GM18505 (cell line): Measurements from ENCODE around the gene USP21.

Source experiments
- ATAC-seq: cut with Tn5 transposase; IDR thresholded peaks from one replicate; pipeline ENCODE4 v1.9.1; 2021; ENCODE audit not compliant: unreplicated experiment
- POLR2A ChIP-seq: IDR thresholded peaks from 4 replicates; pipeline ENCODE4 v1.6.1; 2011; ENCODE audit warnings: borderline replicate concordance; ENCODE audit not compliant: insufficient read depth, insufficient read length; ENCODE audit errors: extremely low read depth

USP21 gene

DNA sequence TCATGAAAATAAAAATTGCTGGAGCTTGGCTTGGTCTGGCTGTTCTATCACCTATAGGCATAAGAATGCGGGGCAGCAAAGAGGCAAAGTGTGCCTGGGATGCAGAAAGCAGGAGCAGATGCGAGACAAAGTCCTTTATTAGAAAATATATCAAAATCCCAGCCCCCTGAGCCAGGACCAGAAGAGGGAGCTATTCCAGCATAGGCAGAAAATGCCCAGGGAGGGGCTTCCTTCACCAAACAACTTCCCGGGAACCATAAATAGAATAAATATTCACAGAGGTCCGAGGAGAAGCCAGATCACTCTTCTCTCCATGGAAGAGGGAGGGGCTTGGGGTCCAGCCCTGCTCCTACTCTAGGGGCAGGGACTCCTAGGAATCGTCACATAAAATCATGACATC lies 11.9 kb downstream of the USP21 start:
- TF ChIP-seq POLR2A, result no peak
- ATAC-seq, result no peak

DNA sequence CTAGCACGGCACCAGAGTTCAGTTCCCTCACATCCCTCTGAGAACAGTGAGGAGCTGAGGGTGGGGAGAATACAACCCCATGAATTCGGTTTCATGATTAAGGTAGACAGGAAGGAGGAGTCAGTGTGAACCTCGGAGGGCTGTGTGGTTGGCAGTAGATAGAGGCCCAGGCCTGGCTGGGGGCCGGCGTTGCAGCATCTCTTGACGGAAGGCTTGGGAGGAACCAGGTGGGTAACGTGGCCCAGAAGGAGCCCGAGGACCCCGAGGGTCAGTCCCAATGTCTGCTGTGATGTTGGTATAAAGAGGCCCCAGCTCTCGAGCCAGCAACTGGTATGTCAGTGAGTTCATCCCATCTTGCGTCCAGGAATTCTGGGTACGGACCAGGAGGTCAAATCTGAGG lies 12.4 kb downstream of the USP21 start:
- TF ChIP-seq POLR2A, result no peak
- no peak for ATAC-seq

DNA sequence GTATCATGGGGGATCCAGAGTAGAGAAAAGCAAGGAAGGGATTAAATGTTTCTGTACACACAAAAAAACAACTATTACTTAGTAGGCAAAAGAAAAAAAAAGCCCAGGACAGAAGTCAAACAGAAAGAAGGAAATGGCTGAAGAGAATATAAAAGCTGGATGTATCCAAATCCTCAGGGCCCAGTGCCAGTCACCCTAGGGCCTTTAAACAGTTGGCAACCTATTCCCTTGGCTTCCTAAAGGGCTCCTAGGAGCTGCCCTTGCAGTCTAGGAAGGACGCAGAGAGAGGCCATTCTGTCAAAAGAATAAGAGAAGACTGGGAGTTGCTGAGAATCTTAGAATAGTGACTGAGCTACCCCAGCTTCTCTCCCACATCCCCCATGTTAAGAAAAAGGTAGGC lies 13.0 kb downstream of the USP21 start:
- TF ChIP-seq POLR2A, result no peak
- no peak for ATAC-seq

DNA sequence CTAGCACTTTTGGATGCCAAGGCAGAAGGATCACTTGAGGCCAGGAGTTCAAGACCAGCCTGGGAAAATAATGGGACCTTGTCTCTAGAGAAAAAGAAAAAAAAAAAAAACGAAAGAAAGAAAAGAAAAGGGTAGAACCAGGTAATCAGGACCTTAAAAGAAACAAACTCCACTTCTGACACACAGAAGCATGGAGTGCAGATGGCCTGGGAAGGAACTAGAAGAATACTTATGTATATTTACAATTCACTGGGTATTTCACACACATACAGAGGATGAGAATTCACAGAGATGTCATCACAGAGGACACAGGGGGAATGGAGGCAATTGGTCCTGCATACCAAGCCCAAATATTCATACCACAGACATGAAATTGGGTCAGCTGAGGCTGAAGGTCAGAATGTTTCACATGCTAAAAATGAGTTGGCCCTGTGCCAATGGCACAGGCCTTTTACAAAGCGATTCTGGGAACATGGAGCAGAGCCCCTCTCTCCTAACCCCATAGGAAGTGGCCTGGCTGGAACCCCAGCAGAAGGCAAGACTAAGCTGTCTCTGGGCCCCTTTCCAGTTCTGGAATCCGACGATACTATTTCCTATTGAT lies 13.6 kb downstream of the USP21 start:
- TF ChIP-seq POLR2A, result no peak
- no peak for ATAC-seq

DNA sequence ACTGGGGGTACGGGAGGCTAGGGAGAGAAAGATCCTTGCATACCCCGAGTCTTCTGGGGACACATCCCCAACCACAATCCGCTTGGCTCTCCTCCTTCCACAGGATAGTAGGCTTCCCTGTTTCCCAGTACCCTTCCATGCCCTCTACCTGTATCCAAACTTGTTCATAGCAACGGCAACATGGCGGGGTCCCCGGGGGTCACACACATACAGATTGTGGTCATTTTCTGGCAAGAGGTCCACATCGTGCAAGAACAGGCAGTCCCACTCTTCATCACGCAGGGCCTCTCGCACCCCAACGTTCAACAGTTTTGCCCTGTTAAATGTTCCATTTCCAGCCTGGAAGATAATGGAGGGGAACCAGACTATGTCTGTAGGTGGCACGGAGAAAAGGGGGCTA lies 14.4 kb downstream of the USP21 start:
- no peak for TF ChIP-seq POLR2A
- ATAC-seq, result no peak

DNA sequence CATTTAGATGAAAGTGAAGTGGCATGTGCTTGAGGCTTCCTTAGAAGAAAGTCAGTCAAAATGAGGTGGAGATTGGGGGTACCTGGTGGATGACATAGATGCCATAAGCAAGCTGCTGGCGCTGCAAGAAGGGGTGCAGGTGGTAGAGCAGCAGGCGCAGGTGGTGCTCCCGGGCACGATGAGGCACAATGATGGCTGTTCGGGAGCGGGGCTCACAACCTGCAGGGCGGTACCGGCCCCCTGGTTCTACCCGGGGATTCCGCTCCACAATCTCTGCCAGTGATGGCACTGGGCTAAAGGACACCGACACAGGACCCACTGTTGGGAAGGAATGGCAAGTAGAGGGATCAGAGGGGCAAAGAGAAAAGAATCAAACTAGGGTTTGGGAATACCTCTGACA lies 15.6 kb downstream of the USP21 start:
- no peak for TF ChIP-seq POLR2A
- ATAC-seq, result no peak

DNA sequence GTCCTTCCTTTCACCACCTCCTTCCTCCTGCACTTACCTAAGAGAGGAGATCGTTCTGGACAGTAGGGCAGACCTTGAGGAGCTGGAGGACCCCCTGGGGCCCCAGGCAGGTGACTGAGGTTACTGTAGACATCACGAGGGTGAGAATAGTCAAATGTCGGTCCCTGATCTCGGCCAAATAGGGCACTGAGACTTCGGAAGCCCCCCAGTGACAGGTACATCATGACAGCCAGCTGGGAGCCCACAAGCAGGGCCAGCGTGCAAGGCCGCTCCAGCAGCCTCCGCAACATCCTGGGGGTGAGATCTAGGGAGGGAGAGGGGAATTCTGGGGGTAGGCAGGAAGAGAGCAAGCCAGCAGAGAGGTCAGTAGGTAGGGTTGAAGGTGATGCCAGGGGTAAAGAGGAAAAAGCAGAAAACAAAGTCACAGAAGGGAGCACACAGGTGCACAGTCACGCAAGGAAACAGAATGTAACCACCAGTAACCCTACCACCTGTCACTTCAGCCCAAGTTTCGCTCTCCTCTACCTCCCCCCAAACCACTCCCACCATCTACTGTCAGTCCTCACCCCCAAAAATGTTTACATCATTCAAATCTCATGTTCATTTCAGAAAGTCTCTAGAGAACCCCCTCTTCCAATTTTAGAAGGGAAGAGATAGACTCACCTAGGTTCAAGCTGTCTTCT lies 16.6 kb downstream of the USP21 start:
- no peak for TF ChIP-seq POLR2A
- no peak for ATAC-seq

DNA sequence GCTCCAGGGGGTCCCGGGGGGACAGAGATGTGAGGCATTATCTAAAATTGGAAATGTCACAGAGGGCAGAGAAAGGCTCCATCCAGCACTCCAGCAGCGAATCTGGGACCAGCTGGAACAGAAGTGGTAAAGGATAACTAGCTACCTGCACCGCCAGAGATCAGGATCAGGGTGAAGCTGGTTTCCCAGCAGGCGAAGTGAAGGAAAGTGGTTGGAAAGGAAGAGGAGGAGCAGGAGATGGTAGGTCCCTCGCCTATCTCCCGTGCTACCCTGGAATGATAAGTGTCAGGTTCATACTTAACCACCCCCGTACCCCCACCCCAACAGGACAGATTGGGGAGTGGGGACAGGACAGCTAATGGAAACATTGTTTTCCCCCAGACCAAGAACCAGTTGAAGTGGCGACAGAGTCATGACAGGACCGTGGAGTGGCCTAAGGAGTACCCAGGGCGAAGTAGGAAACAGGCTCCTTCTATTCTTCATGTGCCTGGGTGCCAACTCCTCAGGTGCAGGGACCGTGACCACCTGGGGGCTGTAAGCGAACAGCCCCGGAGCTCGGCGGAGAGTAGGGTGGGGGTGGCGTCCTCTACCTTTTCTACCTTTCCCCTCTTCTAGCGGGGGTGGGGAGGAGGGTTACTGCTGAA lies 17.3 kb downstream of the USP21 start:
- TF ChIP-seq POLR2A, result no peak
- no peak for ATAC-seq

DNA sequence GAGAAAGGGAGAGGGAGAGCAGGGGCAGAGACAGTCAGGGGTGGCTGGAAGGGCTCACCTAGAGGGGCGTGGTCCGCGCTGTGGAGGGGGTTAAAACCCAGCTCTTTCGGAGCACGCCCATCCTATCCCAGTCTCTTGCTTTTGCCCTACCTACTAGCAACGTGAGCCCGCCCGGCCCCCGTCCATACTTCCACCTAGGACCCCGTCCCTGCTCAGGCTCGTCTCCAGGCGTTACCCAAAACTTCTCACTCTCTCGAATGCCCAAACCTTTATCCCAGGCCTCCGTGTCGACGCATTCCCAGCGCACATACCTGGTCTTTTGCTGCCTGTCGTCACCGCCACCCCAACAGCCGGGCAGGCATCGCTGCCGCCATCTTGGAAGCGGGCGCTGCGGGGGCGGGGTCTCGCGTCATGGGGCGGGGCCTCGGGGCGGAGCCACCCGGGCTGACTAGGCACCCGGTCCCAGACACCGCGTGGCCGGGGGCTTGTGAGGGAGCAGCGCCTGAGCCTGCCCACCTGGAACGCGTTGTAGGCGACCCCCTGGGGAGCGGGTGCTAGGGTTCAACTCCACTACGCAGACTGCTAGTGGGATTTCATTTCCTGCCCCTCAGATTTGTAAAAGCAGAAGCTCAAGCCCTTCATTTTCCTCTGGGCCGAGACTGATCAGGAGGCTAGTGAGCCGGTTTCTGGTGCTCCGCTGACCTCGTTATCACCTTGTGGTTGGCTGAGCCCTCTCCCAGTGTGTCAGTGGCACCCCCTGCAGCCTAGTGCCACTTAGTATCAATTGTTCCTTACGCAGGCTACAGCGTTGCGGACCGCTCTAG lies 18.0 kb downstream of the USP21 start, which contains the start of gene B4GALT3:
Gene B4GALT3 (minus strand): TSS at position 396 of the 824 bp plus-strand sequence. CDS start 1,447 bp downstream, outside the sequence.
- peak; percentile 83 for ATAC-seq
- peak; percentile 89 for TF ChIP-seq POLR2A

DNA sequence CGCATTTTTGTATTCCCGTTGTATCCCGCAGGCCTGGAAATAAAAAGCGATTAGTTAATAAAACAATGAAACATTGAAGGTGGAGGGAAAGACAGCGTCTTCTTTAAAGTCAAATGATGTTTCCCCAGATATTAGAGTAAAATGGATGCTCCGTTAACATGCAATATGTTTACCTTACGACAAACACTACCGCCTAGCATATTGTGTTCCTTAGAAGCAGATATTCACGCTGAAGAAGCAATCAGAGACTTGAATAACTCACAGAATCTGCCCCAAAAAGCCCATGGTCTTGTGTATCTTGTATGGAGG lies 18.6 kb downstream of the USP21 start:
- TF ChIP-seq POLR2A, result no peak
- no peak for ATAC-seq

DNA sequence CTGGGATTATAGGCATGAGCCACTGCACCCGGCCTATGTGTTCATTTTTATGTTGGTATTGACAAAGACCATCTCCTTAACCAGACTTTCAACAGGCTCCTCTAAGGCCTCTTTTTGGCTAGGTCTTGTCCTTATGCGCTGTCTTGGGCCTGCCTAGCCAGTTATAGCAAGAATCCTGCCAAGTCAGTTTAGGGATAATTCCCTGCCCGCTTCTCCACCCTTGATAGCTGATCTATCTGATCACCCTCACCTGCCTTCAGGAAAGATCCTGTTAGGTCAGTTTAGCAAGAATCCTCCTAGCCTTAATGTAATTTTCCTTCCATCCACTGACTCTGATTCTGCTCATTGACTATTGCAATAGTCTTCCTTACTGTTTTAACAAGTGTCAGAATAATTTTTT lies 20.4 kb downstream of the USP21 start:
- ATAC-seq, result no peak
- TF ChIP-seq POLR2A, result no peak

DNA sequence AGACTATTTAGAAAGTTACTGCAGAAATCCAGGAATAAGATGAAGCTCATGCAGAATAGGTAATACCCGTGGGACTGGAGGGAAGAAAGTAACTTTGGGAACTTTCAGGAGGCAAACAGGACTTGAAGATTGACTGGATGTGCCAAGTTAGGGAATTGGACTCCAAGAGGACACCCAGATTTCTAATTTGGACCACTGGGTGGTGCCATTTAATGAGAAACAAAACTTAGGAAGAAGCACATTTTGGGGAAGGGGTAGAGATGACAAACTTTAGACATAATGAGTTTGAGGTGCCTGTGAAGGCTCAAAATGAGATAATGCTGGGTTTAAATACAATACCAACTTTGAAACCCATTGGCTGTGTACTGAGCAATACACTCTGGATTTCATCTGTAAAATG lies 21.3 kb downstream of the USP21 start:
- TF ChIP-seq POLR2A, result no peak
- ATAC-seq, result no peak

DNA sequence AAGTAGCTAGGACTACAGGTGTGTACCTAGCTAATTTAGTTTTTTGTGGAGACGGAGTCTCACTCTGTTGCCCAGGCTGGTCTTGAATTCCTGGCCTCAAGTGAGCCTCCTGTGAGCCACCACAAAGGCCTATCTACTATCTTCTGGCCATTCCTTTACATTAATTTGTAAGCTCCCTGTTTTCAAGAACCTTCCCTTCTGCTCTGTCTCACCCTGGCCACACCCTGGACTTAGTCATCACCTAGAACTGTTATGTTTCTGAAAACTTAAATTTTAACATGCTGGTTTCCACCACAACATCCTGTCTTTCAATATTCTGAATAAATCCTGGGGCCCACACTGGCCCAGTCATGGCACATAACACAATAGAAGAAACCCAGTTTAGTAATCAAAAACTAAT lies 22.9 kb downstream of the USP21 start:
- peak; percentile 17 for TF ChIP-seq POLR2A
- ATAC-seq, result no peak

DNA sequence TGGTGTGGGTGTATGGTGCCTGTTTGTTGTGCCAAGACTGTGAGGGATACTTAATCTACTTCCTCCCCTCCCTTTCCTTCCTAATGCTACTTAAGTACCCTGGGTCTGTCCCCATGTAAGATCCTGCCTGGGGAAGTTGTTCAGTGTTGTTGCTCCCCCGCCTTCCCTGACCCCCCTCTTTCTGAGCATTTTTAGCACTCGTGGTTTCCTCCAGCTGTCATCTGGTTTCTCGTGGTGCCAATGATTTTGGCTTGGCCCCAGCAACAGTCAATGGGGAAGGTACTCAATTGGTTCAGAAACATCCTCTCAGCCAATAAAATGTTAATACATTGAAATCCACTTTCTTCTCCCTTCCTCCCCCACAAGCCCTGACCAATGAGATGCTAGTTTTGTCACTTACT lies 26.0 kb downstream of the USP21 start:
- no peak for TF ChIP-seq POLR2A
- ATAC-seq, result peak; percentile 59

DNA sequence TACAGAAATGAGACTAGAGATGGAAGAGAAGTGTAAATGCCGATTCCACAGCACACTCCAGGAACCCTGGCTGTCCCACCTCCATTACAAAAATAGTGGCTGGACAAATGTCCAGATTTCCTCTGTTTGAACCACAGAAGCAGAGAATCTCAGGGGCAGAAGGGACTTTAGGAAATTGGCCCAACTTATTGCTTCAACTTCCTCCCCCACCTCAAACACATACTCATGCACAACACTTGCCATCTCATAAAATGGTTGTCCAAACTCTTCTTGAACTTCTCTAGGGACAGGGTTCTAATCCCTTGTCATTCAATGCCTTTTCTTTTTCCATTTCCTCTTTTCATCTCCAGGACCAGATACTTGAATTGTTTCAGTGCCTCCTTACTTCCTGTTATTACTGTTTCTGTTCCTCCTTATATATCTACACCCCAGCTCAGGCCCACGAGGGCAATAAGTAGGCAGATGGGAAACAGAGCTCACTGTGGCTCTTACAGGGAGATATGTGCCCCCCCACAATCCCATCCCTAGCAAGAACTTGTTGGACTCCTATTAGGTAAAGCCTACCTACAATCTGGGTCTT lies 26.5 kb downstream of the USP21 start:
- no peak for TF ChIP-seq POLR2A
- peak; percentile 16 for ATAC-seq
